ENCODE results near the gene SLIT3. TPM values are rescaled to one million over a fixed set of nuclear protein-coding genes. Genes with fewer than 3 reads are reported as not detected.
"Not testable (repeated sequence)": the region's sequence is repeated elsewhere in the genome, so short reads cannot be mapped to it uniquely, and the experiment has no call there.

Gene SLIT3
- polyA plus RNA-seq, 4 donors = 46.4 to 82.0 (median 57.9) TPM

- no peak for DNase-seq (ENCODE audit: low read depth in 4 of 4, low spot score in 3 of 4)
Measured at GRCh38 chr5:169151051-169151805, 149.7 kb downstream of the SLIT3 start.

DNA sequence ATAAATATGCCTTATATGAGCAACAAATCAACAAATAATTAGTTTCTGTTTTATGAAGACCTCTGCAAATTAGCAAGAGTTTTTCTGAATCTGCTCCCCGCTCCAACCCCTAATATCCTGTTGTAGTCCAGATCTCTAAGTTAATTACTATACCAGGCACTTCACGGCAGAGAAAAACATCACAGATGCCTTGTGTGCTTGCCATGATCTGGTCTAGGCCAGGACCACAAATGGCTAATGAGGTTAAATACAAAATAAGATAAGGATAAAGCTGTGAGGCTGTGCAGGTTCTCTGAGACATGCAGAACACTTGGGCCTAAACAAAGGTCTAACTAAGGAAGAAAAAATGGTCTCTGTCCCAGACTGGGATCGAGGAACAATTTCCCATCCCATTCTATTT is 150.8 kb downstream of the SLIT3 start:
- DNase-seq (ENCODE audit: low read depth in 4 of 4, low spot score in 3 of 4) = no peak

DNA sequence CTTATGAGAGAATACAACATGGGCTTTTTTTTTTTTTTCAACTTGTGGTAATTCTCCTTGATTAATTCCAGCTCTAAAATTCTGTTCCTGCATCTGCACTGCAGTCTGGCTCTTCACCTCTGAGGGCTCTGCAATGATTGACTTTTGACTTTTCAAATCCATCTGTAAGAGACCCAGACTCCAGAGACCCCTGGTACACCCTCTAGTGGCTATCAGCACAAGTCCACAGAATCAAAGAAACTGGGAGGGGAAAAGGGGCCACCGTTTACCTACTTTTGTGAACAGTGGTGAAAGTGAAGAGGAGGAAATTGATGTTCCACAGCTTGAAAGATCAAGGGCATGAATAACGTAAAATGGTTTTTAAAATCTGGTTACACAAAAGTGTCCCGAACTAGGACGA is 151.6 kb downstream of the SLIT3 start:
- no peak for DNase-seq (ENCODE audit: low read depth in 4 of 4, low spot score in 3 of 4)

DNA sequence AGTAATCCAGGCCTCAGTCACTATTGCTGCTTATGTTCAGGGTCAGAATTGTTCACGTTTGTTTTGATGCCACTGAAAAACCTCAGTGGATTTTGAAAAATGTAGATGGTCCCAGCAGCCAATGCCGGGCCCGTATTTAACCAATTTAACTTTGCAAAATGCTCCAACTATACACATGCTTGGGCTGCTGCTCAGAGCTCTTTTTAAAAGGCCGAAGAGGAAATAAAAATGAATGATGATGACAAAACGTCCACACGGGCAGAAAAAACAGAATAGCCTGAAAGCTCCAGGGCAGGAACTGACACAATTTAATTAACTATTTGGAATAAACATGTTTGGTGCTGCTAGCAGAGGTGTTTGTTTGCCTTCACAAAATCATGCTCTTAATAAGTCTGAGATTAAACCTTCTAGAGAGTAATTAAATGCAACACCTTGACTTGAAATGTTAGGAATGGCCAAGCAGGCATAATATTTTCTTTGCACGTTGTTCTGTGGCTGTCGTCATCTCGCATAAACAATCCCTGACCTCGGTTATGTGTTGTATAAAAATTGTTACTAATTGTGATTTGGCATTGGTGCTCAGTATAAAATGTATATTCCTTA is 152.7 kb downstream of the SLIT3 start:
- DNase-seq (ENCODE audit: low read depth in 4 of 4, low spot score in 3 of 4) = peak in 2 of 4 donors; percentile 36 to 53

GRCh38 chr5:169147534-169147933 is 153.4 kb downstream of the SLIT3 start:
- no peak for DNase-seq (ENCODE audit: low read depth in 4 of 4, low spot score in 3 of 4)

DNA sequence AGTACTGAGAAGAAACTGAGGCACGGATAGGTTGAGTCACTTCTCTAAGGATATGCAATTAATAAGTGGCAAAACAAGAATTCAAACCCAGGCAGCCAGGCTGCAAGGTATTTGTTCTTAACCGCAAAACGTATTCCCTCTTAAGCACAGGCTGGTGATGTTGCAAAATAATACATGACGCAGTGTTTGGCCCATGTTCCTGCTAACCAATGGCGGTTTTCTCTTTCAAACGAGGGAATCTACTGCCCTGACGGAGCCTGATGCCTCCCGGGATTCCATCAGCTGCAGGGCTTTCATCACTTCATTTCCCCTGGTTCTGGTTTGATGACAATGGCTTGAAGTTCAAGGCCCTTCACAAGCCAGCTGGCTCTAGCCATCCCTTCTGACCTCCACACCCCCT is 154.8 kb downstream of the SLIT3 start:
- no peak for DNase-seq (ENCODE audit: low read depth in 4 of 4, low spot score in 3 of 4)

DNA sequence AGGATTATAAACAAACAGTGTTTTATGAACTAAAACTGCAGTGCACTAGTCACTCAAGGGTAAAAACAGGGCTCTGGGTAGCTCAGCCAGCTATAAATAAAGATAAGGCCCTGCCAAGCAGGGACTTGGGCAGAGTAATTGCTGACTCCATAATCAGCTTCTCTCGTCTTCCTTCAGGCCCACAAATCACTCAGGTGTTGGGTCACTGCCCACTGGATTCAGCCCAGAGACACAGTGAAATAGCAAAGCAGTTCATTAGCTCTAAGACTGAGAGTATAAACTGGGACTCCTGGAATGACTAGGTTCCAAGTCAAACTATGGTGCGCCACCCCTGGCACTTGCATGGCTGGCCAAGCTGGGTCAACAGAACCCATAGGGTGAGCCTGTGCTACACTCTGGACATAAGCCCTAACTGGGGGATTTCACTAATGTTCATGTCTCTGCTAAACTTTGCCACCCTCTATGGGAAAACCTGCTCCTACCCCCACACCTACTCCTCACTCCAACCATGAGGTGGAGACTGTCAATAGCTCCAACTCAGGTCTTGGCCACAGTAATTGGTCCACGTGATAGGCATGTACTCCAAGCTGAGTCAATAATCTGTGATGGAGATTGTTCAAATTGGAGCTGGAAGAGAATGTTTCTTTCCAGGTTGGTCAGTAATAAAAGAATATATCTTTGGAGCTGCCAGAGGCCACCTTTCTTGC is 158.5 kb downstream of the SLIT3 start:
- peak; percentile 56 to 77 (median 62) for DNase-seq (ENCODE audit: low read depth in 4 of 4, low spot score in 3 of 4)

- not testable (repeated sequence) for DNase-seq (ENCODE audit: low read depth in 4 of 4, low spot score in 3 of 4)
Measured at GRCh38 chr5:169140215-169140614, 160.7 kb downstream of the SLIT3 start.

- no peak for DNase-seq (ENCODE audit: low read depth in 4 of 4, low spot score in 3 of 4)
Measured at GRCh38 chr5:169139480-169140050, 161.4 kb downstream of the SLIT3 start.

- no peak for DNase-seq (ENCODE audit: low read depth in 4 of 4, low spot score in 3 of 4)
Measured at GRCh38 chr5:169133531-169133930, 167.4 kb downstream of the SLIT3 start.

DNA sequence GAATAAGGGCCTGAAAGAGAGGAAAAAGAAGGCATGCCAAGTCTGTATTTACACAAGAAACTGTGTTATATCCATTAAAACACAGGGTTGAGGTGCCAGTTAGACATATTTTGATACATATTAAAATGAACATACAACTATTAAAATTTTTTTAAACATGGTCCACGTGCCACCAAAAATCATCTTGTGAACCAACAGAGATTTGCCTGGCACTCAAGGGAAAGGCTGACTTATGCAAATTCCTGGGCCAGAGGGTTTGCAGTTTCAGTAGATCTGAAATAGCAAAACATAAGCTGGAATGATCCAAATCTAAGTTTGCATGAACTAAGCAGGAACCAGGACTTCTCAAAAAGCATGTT is 168.7 kb downstream of the SLIT3 start:
- DNase-seq (ENCODE audit: low read depth in 4 of 4, low spot score in 3 of 4) = no peak

GRCh38 chr5:169131616-169132301 is 169.2 kb downstream of the SLIT3 start:
- DNase-seq (ENCODE audit: low read depth in 4 of 4, low spot score in 3 of 4) = no peak

- no peak for DNase-seq (ENCODE audit: low read depth in 4 of 4, low spot score in 3 of 4)
Measured at GRCh38 chr5:169128679-169129078, 172.3 kb downstream of the SLIT3 start.

DNA sequence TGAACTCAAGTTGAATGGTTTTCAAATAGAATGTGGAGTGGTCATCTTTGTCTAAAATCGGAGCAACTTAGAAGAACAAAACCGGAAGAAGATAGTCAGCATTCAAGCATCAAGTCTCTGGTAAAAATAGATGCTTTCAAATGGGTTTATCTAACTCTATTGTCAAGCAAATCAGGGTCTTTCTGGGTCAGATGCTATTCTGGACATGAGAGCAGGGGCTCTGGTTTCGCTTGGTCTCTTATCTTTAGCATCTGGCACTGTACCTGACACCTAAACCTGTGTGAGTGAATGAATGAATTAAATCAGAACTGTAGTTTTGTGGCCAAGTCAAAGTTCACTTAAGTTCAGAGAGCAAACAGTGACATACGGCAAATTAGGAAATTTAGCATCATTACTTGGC is 173.5 kb downstream of the SLIT3 start:
- DNase-seq (ENCODE audit: low read depth in 4 of 4, low spot score in 3 of 4) = no peak

DNA sequence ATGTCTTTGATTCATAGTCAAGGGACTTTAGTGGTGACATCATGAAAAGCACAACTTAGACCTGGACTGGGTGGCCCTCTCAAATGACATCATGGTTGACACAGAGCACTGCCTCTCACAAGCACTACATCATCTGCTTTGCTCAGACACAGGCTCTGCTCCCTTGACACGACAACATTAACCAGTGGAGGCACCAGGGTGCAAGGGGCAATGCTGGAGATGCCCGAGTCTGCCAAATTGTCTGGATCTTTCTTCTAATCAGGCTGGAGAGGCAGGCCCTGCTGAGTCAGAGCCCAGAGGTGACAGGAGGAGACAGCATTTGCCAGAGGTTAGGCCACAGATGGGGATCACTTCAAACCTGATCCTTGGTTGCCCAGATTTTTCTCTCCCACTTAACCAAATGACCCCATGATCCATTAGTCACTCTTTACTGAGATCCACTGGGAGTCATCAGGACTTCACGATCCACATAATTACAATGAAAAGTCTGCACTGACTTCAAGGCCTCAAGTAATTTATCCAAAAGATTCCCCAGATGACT is 174.4 kb downstream of the SLIT3 start:
- no peak for DNase-seq (ENCODE audit: low read depth in 4 of 4, low spot score in 3 of 4)

DNA sequence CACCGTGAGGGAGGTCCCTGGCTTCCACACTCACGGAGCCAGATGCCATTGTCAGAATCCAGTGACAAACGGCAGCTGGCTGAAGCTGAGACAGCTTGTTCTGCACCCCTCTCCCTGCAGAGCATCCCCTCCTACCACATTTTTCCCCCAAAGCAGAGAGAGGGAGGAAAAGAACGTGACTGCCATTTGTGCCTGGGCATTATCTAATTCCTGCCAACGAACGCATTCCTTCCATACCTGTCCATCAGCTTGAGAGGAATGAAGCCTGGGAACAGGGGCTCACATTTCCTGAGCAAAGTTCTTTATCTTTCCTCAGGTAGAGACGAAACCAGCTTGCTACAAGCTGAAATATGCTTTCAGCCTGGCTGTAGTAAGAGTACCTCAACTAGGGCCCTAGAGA is 175.4 kb downstream of the SLIT3 start:
- DNase-seq (ENCODE audit: low read depth in 4 of 4, low spot score in 3 of 4) = no peak

- no peak for DNase-seq (ENCODE audit: low read depth in 4 of 4, low spot score in 3 of 4)
Measured at GRCh38 chr5:169122951-169123350, 178.0 kb downstream of the SLIT3 start.

DNA sequence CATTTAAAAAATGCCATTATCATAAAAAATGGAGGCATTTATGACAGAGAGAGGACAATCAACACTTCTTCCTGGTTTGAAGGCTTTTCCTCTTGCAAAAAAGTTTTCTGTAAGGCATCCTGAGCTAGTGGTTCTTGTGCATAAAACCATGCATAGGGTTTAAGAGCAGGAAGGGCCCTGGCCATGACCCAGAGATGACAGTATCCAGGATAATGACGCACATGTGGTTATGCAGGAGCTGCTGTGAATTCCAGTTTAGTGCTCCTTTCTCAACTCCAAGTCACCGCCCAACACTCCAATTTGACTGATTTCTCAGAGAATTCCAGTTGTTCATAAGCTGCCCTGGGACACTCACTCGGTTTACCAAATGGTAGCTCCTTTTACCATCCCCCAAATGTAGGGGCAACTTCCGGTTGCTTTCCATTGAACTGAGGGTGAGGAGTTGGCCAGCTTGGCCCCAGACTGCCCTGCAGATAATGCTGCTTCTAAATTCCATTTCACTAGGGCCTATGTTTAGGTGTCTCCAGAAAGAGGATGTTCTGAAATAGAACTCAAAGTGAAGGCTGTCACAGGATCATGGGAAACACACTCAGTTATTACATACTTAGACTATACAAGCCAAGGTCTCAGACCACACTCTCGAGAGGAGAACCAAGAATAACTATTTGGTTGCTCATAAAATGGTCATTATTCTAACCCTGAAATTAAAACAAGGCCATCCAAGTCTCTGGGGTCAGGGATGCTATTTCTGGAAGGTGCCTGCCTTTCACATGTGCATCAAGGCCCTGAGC is 179.1 kb downstream of the SLIT3 start:
- DNase-seq (ENCODE audit: low read depth in 4 of 4, low spot score in 3 of 4) = no peak

DNA sequence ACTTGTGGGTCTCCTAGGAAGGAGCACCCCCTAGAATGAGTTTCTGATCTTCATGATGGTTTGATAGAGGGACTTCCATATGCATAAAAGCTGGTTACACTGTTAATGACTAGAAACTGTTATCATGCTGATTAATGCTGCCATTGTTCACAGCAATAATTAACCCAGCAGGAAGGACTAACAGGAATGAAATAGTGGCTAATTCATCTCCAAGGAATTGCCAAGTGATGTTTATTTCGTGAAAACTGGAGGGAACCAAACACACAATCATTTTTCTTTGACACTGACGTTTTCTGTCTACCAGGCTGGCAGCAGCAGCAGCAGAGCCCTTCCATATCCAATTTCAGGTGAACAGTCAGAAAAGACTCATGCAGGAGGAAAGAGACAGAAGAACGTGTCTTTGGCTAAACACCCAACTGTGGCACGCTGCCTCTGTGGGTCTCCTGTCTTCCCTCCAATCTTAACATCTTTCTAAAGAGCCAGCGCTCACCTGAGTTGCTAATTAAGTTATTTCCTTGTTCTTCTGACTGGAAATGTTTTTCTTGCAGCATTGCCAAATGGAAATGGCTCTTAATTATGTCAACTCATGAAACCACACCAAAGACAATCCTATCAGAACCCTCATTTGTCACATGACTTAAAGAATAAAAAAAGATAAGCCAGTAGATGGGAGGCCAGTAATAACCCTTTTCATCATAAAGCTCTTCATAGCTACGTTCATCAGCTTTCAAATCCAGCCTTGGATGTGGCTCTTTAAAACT is 181.5 kb downstream of the SLIT3 start:
- no peak for DNase-seq (ENCODE audit: low read depth in 4 of 4, low spot score in 3 of 4)
